ENCODE results near the gene MATCAP1. TPM values are rescaled to one million over a fixed set of nuclear protein-coding genes. Genes with fewer than 3 reads are reported as not detected.

Gene MATCAP1
- total and polyA plus RNA-seq, 10 of the 15 experiments (the other 5 are each of a cell fraction or from before 2014, with no cell fraction given), result 2.8 to 25.8 (median 8.6) TPM

DNA sequence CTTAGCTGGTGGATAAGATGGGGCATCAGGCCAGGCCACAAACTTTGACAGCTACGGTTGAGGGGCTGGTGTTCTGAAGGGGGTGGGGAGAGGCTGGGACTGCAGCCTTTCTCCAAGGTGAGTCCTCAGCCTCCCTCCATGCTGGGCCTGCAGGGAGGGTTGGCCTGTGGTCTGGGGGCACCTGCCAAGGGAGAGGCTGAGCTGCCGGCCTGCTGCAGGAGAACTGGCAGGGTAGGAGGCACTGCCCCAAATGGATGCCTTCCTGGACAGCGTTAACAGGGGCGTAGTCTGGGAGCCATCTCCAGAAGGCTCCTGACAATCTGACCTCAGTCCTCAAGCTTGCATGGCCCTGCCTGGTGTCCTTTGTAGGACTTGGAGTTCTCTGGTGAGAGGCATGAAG is 20.3 kb upstream of the MATCAP1 start:
- no peak for FAIRE-seq
- POLR2A ChIA-PET, result no interaction called here

More for the DNA sequence above, 20.3 kb upstream of the MATCAP1 start:
- no peaks in the 10 kb centered on the region for H4K20me1 ChIP-seq (ENCODE audit: control insufficient read depth, insufficient read depth)
- no peaks in the 10 kb centered on the region for H3K9me3 ChIP-seq (replicated peaks; ENCODE audit: control insufficient read depth, insufficient read depth, low read length)
- H3K9ac ChIP-seq (ENCODE audit: control insufficient read depth, insufficient read depth, low read length), result no peak overlapping the region
- 63% methylated on average over 4 of the region's 4 CpGs for WGBS (ENCODE audit: insufficient coverage, insufficient replicate concordance, low lambda C conversion rate, missing lambda C conversion rate)
- H2AFZ ChIP-seq (ENCODE audit: control insufficient read depth, low read depth, low read length), result no peak overlapping the region
- no peak overlapping the region for H3K27ac ChIP-seq (ENCODE audit: control insufficient read depth, insufficient read depth)
- in situ Hi-C loops (cut with MboI) (no loop called here), intact Hi-C loops (cut with micrococcal nuclease; ENCODE audit: unreplicated experiment) (no loop called here)
- CTCF ChIA-PET, result no interaction called here
- TF ChIP-seq CREB1 (IDR thresholded peaks at IDR 0.05; ENCODE audit: low read depth) (no peak), RFX5 (IDR thresholded peaks at IDR 0.05; ENCODE audit: low read depth, low read length) (no peak), HCFC1 (IDR thresholded peaks at IDR 0.05; ENCODE audit: low read length) (no peak), SP1 (IDR thresholded peaks at IDR 0.05; ENCODE audit: low read depth, low read length) (no peak), RAD21 (IDR thresholded peaks at IDR 0.05; ENCODE audit: insufficient read depth, low read depth, low read length) (no peak), ZNF384 (IDR thresholded peaks at IDR 0.05; ENCODE audit: borderline replicate concordance, low read depth, low read length) (no peak), RELB (IDR thresholded peaks at IDR 0.05; ENCODE audit: low read depth) (no peak), SMARCA5 (IDR thresholded peaks at IDR 0.05) (no peak), BRCA1 (IDR thresholded peaks at IDR 0.05; ENCODE audit: low read depth, low read length) (no peak), NR2C1 (IDR thresholded peaks at IDR 0.05) (no peak)
- no peak overlapping the region for H3K4me2 ChIP-seq (ENCODE audit: control insufficient read depth, insufficient read depth)
- no peaks in the 10 kb centered on the region for H3K27me3 ChIP-seq (replicated peaks in 1 of 2; ENCODE audit: control insufficient read depth in 2 of 2, insufficient read depth in 2 of 2, low read length in 1 of 2)
- no peaks in the 10 kb centered on the region for H3K4me1 ChIP-seq (ENCODE audit: control insufficient read depth, insufficient read depth, low read length)
- H3K36me3 ChIP-seq (ENCODE audit: control insufficient read depth in 2 of 2, insufficient read depth in 2 of 2, low read length in 1 of 2), result peaks cover 8 to 29% of the 10 kb centered on the region in 2 experiments; a peak in 3 of 4 replicates
- ATAC-seq (no peak), DNase-seq (ENCODE audit: low read depth, low spot score) (no peak)
- H3K4me3 ChIP-seq, result no peak overlapping the region
- no peaks in the 10 kb centered on the region for H3K79me2 ChIP-seq (ENCODE audit: control insufficient read depth, insufficient read depth, low read length)
- SMC1A ChIA-PET (ENCODE audit: uncharacterized antibody, unreplicated experiment), result no interaction called here
- RAD21 ChIA-PET (ENCODE audit: unreplicated experiment), result no interaction called here
- no TSS peak for BruUV-seq (replicated peaks)
